GM18511 (cell line): ENCODE results near the gene DDX1.
"Not testable (repeated sequence)": the region's sequence is repeated elsewhere in the genome, so short reads cannot be mapped to it uniquely, and the experiment has no call there.

ENCODE experiments used
- ATAC-seq: cut with Tn5 transposase; IDR thresholded peaks from one replicate; pipeline ENCODE4 v1.9.1; 2021; ENCODE audit warnings: mild to moderate bottlenecking, moderate library complexity; ENCODE audit not compliant: unreplicated experiment

Gene DDX1

DNA sequence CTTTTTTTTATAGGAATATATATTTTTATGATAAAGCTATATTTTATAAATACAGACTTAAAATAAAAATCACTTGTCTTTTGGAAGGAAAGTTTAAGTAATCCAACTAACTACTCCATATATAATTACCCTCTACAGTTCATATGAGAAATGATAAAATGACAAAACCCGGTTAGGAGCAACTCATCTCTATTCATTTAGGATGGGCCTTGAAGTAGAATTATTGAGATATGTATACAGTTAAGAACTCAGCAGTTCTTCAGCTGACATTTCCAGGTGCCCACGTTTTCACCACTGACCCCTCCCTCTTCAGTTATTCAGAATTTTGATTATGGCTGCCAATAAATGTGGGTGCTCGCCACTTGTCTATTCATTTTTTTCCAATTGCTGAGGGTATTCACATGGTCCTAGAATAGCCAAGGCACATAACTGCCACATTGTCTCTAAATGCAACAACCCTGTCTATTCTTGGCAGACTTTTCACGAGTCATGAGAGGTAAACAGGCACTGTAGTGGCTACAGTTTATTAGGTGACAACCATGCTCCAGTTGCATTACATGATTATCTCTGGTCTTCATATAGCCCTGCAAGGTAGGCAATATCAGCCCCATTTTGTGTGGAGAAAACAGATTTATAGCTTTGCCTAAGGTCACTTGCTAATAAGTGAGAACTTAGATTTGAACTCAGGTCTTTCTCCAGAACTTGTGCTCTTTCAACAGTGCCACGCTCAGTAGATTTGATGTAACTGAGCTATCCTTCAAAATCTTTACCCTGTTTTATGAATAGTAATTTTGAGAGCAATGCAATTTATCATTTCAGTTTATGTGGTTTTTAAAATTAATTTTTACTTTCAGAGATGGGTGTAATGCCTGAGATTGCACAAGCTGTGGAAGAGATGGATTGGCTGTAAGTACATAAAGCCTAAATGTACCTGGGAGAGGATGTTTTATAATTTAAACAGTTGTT, 2.9 kb downstream of the DDX1 start:
- no peak for ATAC-seq

DNA sequence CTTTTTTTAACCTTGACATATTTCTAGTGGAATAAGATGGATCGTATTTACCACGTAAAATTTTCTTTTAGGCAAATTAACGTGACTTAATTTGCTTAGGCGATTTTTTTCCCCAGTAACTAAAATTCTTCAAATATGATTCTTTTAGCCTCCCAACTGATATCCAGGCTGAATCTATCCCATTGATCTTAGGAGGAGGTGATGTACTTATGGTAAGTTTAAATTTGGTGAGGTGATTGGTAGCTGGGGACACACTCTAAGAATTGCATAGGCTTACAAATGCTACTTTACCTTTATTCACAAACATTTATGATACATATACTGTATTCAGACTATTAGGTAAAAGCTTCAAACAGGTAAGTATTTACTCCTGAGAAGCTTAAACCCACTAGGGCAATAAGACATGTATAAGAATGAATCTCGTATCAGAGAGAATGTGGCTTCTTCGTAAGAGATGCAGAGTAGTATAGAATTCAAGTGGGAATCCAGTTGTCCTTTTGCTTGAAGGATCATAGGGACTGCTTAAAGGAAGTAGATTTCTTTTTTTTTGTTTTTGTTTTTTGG, 3.8 kb downstream of the DDX1 start:
- ATAC-seq = no peak

DNA sequence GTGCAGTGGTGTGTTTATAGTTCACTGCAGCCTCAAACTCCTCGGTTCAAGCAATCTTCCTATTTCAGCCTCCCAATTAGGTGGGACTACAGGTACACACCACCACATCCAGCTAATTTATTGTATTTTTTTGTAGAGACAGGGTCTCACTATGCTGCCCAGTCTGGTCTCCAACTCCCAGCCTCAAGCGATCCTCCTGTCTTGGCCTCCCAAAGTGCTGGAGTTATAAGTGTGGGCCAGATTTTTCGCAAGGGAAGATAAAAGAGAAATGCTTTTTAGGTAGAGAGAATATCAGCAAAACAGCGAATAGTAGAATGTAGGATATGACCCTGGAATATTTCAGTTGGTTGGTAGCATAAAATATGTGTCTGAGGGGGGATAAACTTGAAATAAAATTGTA, 4.3 kb downstream of the DDX1 start:
- ATAC-seq = no peak

DNA sequence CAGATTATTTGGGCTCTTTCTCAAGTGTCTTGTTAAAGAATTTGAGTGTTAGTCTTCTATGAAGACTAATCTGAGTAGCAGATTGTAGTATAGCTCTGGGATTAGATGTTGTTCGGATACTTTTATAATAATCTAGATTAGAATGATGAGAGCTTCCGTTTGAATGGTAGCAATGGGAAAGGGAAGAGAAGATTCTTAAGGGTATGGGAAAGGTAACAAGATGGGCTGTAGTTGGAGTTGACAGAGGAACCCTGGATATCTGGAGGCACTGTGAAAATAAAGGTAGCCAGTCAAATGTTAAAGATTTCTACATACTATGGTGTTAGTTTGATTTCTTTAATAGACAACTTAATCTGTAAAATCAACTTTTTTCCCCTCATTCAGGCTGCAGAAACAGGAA, 4.7 kb downstream of the DDX1 start:
- no peak for ATAC-seq

DNA sequence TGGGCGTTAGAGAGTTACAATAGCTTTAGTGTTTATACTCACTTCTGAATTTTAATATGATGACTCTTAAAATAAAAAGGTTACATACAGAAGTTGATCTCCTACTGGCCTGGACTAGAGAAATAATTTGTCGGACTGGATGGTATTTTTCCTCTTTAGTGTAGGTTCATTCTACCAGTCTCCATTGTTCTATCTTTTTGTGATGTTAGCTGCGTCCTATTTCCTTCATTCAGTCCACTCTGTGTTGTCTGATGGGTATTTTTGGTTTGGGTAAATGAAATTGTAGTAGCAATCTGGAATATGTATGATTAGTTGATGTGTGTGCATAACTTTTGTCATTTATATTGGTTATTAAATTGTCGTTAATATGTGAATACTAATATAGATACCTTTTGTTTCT, 5.3 kb downstream of the DDX1 start:
- no peak for ATAC-seq

DNA sequence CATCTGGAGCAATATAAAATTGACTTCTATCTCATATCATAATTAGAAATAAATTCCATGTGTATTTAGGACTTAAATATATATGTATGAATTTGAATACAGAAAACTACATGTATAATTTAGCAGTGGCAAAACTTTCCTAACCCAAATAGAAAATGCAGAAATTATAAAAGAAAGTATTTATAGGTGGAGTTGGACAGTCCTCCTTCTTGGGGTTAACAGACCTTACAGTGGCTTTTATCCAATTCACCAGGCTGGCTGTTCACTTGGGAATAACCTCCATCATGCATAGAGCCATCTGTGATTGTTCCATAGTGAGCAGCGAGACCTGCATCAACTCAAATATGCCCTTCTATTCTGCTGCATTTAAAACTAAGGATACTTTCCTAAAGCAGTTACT, 8.3 kb downstream of the DDX1 start:
- ATAC-seq = no peak

DNA sequence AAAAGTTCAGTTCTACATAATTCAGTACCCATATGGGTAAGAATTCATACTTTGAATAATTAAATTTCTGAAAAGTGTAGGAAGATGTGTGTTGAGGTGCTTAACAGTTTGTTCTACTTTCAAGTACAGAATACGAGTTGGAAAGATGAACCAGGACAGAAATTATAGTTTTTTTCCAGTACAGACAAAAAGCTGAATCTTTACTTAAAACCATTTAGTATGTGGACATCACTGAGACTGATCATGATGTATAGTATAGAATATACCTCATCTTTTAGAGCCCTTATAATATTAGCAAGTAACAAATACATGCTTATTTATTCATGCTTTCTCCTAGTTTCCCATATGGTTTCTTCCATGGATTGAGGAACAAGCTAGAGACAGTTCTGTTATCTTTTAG, 10.0 kb downstream of the DDX1 start:
- ATAC-seq = no peak

DNA sequence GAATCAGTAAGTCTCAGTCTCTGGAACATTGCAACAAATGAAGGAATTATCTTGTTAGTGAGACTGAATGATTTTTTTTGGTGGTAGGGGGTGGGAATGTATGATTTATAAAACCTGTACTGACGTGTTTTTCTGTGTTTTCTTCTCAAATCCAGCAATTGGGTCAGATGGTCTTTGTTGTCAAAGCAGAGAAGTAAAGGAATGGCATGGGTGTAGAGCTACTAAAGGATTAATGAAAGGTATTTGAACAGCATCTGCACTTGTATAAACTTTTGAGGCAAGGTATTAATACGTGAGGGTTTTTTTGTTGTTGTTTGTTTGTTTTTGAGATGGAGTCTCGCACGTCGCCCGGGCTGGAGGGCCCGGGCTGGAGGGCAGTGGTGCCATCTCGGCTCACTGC, 10.7 kb downstream of the DDX1 start:
- no peak for ATAC-seq

DNA sequence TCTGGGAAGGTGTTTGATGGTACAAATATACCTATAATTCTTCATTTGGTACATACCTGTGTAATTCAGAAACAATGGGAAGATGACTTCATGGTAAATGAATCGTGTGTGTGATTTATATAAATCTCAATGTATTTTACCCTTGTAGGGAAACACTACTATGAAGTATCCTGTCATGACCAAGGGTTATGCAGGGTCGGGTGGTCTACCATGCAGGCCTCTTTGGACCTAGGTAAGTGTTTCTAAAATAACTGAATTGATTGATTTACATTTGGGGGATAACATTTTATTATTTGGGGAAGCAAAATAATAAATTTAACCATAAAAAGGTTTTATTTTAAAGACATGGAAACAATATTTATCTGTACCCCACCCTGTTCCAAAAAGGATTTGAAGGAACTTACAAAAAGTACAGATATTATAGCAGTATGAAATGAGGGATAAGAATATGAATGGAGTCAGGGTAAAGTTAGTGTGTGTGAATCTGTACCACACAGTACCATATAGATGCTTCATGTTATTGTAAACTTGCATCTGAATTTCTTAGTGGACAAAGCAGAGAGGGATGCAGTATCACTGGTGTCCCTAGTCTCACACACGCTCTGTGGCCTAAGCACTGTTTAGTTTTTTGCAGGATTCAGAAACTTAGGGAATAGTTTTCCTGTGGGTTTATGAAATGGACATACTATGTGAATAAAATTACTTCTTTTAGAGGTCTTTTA, 11.5 kb downstream of the DDX1 start:
- ATAC-seq = no peak

DNA sequence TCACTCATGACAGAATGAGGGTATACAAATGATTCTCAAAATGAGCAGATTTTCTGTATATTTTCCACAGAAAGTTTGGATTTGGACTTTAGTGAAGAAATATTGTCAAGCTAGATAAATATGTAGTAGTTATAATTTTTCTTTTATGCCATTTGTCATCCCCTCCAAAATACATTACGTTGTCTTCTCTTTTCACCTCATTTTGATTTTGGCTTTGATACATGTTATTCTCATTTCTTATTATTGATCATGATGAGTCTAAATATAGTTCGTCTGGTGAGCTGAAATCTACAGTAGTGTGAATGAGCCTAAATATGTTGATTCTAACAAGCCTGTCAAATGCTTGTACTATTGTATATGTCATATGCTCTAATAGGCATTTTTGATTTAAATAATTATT, 12.3 kb downstream of the DDX1 start:
- ATAC-seq = no peak

DNA sequence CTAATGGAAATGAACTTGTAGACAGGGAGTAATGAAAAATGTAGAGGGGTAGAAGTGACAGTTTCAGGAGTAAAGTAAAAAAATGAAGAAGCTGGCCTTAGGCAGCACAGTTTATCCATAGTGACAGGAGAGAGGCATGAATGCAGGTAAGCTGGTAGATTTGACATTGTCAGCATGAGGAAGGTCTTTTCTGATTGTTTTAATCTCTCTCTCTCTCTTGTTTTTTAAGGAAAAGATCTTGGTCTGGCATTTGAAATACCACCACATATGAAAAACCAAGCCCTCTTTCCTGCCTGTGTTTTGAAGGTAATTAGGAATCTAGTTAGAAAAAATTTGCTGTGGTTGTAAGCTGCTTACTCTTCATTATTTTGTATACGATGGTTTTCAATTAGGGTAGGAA, 14.1 kb downstream of the DDX1 start:
- ATAC-seq = no peak

DNA sequence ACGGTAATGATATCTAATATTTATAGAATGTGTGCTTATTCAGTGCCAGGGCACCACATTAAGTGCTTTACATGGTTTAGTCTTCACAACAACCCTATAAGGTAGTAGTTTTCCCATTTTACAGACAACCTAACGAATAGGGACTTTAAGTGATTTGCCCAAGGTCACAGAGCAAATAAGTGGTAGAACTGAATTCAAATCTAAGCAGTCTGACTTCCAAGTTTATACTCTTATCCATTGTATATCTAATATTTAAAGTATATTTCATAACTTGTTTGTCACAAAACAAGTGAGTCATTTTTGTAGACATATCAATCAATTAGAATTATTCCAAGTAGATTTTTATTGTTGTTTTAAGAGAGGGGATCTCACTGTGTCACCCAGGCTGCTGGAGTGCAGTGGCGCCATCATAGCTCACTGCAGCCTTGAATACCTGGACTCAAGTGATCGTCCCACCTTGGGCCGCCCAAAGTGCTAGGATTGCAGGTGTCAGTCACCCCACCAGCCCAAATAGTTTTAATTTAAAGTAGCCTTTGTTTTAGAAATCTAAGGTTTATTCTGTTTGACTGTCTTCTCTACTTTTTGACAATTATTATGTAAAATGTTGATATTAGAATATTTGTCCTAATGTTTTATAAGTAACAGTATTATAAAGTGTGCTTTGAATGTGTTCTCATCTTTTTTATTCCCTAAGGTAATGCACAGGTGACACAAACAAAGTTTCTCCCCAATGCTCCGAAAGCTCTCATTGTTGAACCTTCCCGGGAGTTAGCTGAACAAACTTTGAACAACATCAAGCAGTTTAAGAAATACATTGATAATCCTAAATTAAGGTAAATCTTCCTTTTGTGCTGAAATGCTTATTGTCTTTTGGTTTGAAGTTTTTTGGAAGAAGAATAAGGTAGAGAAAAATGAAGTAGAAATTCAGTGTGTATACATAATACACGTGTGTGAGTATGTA, 15.1 kb downstream of the DDX1 start:
- ATAC-seq = no peak

DNA sequence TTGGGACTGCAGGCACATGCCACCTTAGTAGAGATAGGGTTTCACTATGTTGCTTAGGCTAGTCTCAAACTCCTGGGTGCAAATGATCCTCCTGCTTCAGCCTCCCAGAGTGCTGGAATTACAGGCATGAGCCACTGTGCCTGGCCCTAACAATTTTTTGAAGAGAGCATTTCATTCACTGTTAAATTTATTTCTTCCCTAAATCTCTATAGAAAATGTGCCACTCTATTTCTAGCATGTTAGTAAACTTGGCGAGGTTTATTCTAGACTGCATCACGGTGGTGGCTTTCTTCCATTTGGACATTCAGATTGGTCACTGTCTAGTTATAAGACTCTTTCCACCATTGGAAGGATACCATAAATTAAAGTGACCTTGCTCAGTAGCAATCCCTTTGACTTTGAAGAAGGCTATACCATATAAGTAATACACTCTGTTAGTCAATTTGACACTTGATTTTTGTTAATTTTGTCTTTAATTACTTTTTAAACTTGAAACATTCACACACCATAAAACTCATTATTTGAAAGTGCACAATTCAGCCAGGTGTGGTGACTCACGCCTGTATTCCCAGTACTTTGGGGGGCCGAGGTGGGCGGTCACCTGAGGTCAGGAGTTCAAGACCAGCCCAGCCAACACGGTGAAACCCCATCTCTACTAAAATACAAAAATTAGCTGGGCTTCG, 16.2 kb downstream of the DDX1 start:
- no peak for ATAC-seq

DNA sequence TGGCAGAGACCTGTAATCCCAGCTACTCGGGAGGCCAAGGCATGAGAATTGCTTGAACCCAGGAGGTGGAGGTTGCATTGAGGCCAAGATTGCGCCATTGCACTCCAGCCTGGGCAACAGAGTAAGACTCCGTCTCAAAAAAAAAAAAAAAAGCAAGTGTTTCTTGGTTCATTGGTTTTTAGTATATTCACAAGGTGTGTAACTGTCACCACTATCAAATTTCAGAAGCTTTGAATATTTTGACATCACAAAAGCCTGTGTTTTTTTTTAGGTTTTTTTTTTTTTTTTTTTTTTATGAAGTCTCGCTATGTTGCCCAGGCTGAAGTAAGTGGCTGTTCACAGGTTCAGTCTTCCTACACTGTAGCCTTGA, 16.7 kb downstream of the DDX1 start:
- ATAC-seq = no peak

DNA sequence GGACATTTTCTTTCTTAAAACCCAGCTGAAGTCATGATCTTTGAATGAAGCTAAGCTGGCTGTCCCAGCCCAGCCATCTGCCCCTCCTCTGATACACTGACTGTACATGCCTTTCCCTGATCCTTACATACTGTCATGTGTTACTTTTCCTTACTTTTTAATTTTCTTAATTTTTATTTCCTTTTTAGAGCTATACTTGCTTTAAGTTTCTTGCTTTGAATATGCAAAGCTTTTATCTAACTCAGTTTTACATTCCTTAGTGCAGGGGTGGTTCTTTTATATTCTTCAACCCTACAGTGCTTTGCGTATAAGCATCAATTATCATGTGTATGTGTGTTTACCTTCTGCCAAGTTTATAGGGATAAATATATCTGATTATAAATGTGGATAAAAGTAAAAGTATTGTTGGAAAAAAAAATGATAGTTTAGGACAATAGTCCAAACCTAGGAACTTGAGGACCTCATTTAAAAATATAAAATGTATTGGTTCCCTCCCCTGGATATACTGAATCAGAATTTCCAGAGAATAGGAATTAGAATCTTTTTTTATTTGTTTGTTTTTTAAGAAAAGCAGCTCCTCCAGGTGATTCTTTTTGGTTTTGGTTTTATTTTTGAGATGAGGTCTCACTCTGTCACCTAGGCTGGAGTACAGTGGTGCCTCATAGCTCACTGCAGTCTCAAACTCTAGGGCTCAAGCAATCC, 17.8 kb downstream of the DDX1 start:
- ATAC-seq = no peak

DNA sequence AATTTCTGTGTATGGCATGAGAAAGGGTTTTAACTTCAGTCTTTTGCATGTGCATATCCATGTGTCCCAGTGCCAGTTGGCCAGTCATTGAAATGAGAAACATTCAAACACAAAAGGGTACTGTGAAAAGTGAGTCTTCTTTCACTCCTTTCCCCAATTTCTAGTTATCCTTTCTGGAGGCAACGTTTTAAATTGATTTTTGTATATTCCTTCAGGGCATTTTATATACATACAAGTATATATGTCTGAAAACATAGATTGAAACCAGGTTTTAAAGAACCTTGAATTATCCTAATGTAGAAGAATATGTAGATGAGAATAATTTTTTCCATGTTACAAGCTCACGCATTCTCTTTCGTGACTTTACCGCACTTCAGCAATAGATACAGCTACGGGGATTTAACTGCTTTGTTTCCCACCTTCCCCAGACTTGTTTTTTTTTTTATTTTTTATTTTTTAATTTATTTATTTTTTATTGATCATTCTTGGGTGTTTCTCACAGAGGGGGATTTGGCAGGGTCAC, 18.8 kb downstream of the DDX1 start:
- ATAC-seq = no peak

DNA sequence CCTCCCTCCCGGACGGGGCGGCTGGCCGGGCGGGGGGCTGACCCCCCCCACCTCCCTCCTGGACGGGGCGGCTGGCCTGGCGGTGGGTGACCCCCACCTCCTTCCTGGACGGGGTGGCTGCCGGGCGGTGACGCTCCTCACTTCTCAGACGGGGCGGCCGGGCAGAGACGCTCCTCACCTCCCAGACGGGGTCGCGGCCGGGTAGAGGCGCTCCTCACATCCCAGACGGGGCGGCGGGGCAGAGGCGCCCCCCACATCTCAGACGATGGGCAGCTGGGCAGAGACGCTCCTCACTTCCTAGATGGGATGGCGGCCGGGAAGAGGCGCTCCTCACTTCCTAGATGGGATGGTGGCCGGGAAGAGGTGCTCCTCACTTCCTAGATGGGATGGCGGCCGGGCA, 20.4 kb downstream of the DDX1 start:
- not testable (repeated sequence) for ATAC-seq

DNA sequence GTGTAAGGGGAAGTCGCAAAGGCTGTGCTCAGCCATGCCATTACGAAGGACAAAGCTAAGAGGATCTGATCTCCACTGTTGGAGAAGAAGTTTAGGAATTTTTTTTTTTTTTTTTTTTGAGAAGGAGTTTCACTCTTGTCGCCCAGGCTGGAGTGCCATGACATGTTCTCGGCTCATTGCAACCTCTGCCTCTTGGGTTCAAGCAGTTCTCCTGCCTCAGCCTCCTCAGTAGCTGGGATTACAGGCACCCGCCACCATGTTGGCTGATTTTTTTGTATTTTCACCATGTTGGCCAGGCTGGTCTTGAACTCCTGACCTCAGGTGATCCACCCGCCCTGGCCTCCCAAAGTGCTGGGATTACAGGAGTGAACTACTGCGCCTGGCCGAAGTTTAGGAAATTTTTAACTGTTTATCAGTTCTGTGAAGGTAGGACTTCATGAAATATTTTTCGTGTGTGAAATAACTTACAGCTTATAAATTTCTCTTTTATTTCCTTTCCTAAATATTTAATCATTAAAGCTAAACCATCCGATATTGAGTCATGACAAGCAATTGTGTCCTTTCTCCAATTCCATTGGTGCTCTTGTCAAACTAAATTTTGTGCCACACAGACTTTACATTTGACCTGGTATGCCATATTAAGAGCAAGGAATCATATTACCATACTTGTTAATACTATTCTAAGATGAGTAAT, 22.2 kb downstream of the DDX1 start:
- no peak for ATAC-seq
